Fibroblast of skin of scalp (primary cell): ENCODE measurements around the gene RET.

ENCODE experiments used
- DNase-seq: peaks from one replicate; pipeline ENCODE4 v3.0.0-alpha.2; 2013

RET gene

DNA sequence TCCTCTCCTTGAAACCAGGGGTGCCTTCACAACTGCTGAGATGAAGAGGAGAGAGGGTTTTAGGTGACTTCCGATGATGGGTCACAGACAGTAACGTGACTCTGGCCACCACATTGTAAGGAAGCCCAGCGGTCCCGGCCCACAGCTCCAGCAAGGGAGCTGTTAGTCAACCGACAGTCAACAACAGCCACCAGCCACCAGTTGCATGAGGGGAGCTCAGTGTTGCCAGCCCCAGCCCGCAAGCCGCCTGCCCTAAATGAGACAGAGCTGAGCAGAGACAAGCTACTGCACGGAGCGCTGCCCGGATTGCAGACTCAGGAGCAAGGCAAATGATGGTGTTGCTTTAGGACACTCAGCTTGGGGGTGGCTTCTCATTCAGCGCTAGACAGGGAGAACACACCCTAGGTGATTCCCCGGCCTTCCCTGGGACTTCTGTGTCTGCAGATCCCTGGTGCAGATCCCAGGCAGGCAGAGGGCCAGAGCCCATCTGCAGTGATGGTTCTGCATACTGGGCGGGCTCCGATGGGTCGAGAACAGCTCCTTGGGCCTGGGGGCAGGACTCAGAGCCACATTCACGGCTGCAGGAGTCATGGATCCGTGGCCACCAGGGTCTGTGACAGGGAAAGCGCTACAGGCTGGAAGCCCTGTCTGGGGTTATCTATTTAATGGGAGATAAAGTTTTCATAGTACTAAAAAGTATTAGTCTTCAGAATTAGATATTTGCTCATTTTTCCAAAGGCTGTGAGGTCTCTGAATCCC lies 14.3 kb upstream of the RET start:
- DNase-seq = no peak

DNA sequence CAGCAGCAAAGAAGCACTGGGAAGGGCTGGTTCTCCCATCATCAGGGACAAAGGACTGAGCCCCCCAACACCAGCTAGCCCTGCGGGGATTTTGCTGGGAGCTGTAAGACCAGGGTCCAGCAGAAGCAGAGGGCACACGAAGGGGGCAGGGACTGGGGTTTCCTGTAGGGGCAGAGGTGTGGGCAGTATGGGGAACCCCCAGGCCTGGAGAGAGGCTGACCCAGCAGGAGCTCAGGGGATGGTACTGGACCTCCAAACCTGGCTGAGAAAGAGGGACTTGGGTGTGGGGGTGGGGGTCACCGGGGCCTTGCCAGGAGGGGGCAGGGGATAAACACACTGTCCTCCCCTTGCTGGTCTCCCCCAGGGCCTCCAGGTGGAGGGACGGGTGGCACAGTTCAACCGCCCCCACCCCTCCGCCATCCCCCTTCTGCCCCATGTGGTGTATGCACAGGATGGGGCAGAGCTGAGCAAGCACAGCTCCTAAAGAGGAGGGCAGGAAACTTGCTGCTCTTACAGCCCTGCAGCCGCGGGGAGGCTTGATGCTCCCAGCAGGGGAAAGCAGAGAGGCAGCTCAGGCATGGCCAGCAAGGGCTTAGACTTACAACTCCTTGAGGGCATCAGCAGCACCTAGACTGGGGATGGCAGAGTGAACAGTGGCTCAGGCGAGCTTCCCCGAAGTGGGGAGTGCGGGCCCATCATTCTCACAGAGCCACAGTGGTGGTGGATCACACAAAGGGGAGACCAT lies 12.4 kb upstream of the RET start:
- no peak for DNase-seq

DNA sequence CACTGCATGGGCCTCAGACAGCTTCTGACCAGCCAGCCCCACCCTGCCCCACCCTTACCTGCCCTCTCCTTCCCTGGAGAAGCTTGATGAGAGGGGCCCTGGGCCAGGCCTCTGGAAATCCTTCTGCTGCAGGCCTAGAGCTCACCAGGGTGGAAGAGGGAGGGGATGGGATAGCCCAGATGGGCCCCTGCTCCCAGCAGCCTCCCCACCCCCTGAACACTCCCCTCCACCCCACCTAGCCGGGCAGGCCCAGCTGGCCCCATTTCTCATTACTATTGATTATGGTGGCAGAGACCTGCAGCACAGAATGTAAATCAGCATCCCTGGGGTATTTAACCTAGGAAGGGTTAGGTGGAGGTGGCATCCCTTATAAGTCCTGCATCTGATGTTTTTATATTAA lies 11.6 kb upstream of the RET start:
- DNase-seq = no peak

DNA sequence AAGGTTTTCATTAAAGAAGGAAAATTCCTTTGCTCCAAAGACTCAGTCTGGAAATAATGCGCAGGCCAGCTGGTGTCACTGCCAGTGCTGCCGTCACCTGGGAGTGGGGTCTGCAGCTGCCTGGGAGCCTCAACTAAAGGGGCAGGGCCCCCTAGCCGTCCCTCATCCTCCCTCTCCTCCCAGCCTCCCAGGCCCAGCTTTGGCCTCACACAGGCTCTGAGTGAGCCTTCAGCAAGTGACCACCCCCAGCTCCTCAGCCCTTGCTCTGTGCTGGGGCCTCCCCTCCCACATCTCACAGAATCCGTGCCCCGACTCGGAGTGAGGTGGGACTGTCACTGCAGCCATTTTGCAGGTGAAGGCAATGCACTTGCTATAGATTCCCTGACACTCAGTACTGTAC lies 11.1 kb upstream of the RET start:
- no peak for DNase-seq

DNA sequence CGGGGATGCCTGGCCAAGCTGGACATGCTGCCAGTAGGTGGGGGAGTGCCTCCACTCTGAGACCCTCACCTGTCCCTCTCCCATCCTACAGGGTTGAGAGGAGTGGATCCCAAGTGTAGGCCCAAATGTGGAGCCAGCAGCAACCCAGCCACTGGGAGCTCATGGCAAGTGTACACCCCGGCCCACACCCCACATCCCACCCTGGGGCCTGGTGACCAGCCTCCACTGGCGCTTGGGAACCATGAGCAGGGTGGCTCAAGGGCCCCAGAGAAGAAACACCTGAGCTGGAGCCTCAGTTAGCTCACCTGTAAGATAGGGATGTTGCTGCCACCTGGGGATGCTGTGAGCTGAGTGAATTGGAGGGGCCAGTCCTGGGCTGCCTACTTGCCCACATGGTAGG lies 10.4 kb upstream of the RET start:
- DNase-seq = no peak

DNA sequence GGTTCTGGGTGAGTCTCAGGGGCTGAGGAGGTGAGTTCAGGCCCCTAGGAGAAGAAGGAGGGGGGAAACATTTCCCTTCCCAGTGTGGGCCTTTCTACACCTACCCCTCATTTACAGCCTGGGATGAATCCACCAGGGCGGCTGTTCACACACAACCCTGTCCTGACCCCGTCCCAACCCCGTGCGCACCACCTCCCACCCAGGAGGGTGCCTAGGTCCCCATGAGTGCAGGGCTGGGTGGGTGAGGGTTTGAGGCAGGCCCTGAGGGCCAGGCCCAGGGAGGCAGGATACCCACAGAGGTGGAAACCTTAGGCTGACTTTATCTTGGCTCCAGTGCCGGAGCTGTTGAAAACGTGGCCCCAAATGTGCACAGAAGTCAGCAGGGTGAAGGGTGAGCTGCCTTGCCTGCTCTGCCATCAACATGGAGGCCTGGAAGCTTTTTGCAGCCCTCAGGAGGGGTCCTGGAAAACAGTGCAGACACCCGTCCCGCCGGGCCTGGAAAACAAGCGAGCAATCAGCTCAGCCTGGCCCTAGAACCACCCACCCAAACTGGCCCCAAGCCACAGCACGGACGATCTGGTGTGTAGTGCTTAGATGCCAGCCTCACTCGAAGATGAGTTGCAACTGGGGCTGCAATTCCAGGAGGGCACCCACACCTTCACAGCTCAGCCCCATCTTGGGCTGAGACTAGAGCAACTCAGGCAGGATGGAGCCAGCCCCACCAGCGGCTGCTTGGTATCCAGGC lies 9.3 kb upstream of the RET start:
- no peak for DNase-seq

- DNase-seq = no peak
These were observed 8.8 kb upstream of the RET start for GRCh38 chr10:43068136-43068395.

DNA sequence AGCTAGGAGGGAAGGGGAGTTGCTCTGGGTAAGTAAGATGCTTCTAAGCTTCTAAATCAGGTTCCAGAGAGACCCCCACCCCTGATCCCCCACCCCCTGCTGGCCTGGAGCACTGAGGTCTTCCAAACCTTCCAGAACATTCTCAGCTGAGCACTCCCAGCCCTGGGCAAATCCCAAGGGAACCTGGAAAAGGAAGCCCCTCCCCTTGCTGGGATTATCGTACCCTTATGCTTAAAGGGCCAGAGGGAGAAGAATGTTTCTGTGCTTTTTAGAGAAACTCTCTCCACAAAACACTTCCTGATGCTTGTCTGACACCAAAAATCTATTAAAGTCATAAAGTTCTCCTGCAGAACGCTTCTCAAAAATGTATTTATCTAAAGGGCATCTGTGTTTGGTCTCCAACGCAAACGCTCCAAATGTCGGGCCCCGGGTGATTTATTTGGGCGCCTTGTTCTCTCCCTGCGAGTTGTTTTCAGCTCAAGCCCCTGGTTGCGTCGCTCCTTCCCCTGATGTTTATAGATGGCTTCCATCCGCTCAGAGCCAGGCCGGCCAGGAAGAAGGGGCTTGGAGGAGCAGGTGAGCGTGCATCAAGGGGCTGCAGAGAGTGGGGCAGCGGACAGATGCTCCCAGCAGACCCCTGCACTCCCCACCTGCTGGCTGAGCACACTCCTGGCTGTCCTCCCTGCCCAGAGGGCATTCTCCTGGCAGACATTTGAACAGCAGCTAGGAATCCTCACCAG lies 8.2 kb upstream of the RET start:
- no peak for DNase-seq

DNA sequence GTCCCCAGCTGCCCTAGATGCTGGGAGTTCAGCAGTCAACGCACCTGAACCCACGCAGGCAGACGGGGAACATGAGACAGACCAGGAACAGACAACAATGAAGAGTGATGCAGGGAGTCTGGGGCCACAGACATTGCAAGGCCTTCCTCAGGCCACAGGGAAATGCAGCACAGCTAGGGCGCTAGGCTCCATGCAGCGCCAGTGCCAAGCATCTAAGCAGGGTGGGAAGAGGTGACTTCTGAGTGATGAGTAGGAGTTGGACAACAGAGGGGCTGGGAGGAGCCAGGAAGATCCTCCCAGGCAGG lies 7.7 kb upstream of the RET start:
- no peak for DNase-seq

- no peak for DNase-seq
These were observed 7.3 kb upstream of the RET start for GRCh38 chr10:43069579-43069978.

- DNase-seq = no peak
These were observed 6.5 kb upstream of the RET start for GRCh38 chr10:43070121-43071085.

DNA sequence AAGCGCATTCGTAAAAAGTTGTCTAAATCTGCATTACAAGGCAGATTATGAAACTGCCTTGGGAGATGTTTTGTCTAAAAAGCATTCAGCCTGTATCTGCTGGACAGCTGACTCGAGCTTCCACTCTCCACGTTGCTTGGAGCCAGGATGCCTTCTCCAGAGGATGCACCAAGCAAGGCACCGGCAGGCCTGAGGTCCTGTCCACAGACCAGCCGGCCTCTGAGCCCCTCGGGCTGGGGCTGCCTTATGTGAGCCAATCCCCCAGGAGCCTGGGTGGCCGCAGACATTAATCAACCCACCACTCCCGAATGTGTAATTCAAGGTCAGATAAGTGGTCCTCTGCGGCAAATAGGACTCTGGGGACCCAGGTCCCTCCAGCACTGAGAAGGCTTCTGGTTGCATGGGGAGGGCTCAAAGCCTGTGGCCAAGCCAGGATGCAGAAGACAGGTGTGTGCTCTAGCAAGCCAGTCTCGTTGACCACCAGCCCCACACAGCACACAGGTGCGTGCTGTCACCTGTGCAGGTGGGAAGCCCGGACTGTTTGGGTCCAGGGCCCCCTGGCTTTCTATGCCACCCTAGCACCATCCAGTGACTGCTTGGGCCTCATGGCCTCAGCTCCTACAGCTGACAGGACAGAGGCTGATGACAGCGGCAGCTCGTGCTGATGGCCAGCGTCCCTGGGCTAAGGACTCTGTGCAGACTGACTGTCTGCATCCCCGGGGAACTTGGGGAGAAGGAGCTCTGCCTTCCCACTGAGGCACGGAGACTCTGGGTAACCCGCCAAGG lies 4.8 kb upstream of the RET start:
- DNase-seq = no peak

DNA sequence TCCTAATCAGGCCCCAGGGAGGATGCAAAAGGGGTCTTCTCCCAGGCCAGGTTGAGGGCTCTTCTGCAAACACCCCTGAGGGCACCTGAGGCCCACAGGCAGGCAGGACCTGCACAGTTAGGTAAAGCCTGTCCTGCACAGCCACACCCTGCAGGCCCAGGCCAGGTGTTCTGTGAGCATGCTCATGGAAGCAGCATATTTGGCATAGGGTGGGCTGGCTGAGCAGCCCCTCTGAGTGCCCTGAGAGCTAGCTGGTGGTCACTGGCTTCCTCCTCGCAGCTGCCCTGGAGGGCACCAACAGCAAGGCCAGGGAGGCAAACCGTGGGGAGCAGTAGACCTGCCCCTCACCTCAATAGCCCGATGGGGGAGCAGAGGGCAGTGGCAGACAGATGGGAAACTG lies 3.7 kb upstream of the RET start:
- DNase-seq = no peak

DNA sequence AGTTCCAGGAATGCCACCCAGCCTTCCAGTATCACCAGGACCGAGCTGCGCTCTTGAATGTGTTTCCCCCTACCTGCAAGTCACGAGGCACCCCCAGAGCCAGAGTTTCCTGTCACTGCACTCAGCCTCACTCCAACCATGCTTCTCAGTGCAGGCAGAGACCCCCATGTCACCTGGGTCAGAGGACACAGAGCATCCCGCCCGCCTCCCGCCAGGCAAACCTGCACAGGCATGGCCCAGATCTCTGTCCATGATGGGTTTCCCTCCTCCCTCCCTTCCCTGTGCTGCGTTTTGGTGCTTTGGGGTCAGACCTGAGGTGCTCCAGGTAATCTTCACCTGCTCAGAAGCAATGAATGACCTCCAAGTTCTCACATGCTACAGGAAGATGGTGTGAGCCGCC lies 3.1 kb upstream of the RET start:
- no peak for DNase-seq

DNA sequence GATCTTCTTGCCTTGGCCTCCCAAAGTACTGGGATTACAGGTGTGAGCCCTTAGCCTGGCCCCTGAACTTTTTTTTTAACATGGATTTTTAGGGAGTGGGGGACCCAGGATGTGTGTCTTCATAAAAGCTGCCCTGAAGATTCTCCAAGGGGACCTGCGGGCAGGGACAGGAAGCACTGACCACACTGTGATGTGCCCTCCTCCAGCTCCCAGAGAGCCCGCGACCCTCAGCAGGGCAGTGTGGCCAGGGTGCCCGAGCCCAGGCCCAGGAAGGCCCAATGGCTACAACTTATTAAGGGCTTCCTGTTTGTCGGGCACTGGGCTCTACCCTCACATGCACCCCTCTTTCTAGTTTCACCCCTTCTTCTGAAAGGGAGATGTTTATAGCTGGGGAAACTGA lies 2.5 kb upstream of the RET start:
- no peak for DNase-seq

- DNase-seq = no peak
These were observed 1.9 kb upstream of the RET start for GRCh38 chr10:43074827-43075611.

GRCh38 chr10:43075612-43076003 lies 1.3 kb upstream of the RET start:
- no peak for DNase-seq

GRCh38 chr10:43076311-43076875 lies 476 bp upstream of the RET start:
- peak; percentile 4 for DNase-seq

DNA sequence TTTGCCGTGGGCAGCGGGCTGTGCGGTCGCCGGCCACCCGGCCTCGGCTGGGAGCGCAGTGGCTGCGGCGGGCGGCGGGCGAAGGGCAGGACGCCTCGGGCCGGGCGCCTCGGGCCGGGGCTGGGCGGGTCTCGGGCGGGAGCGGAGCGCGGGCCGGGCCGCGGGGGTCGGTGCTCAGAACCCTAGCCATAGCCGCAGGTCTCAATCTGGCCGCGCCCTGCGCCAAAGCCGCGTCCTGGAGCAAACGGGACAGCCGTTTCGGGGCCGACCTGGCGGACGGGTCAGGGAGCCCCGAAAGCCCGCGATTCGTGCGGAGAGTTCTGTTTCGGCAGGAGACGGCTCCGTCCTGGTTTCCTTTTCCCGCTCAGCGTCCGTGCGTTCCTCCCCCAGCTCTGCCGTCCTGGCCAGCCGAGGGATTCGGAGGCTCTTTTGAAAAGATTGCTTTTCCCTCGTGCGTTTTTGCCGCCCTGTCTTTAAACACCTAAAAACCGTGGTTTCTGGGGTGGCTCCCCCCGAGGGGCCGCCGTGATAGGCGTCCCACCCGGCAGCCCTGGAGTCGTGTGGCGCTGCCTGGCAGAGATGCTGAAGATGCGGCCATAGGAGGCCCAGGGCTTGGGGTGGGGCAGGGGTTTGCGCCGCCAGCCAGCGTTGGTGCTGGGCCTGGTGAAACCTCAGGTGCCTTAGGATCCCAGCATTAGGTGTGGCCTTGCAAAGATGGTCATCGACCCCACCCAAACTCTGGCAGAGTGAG lies 727 bp downstream of the RET start:
- no peak for DNase-seq
